DMS79 treated with DMSO at 0.1 percent for 48 hours (cell line): ENCODE measurements around the gene EAF1.
"Not testable (repeated sequence)": the region's sequence is repeated elsewhere in the genome, so short reads cannot be mapped to it uniquely, and the experiment has no call there.

Experiments used
- DNase-seq: peaks from one replicate; lab custom pipeline; 2025; lab: John Stamatoyannopoulos, UW

Gene EAF1

GRCh38 chr3:15405448-15406050, 21.8 kb upstream of the EAF1 start:
- DNase-seq = peak; percentile 37

GRCh38 chr3:15409239-15409638, 18.2 kb upstream of the EAF1 start:
- DNase-seq = no peak

- no peak for DNase-seq
Observed at GRCh38 chr3:15409774-15410173, 17.6 kb upstream of the EAF1 start.

- DNase-seq = not testable (repeated sequence)
Observed at GRCh38 chr3:15410966-15411365, 16.4 kb upstream of the EAF1 start.

GRCh38 chr3:15420871-15421270, 6.5 kb upstream of the EAF1 start:
- no peak for DNase-seq

GRCh38 chr3:15426579-15427118, 749 bp upstream of the EAF1 start:
- DNase-seq = no peak

- no peak for DNase-seq
Observed at GRCh38 chr3:15427981-15428380, 583 bp downstream of the EAF1 start.

- no peak for DNase-seq
Observed at GRCh38 chr3:15428539-15428938, 1.1 kb downstream of the EAF1 start.

GRCh38 chr3:15429080-15429479, 1.7 kb downstream of the EAF1 start:
- no peak for DNase-seq

GRCh38 chr3:15430624-15431023, 3.2 kb downstream of the EAF1 start:
- no peak for DNase-seq

- no peak for DNase-seq
Observed at GRCh38 chr3:15431256-15431837, 3.9 kb downstream of the EAF1 start.

GRCh38 chr3:15433531-15433930, 6.1 kb downstream of the EAF1 start:
- DNase-seq = no peak

- DNase-seq = no peak
Observed at GRCh38 chr3:15434756-15435155, 7.4 kb downstream of the EAF1 start.

- no peak for DNase-seq
Observed at GRCh38 chr3:15436246-15436645, 8.8 kb downstream of the EAF1 start.

GRCh38 chr3:15438983-15439382, 11.6 kb downstream of the EAF1 start:
- no peak for DNase-seq

GRCh38 chr3:15439476-15439875, 12.1 kb downstream of the EAF1 start:
- DNase-seq = no peak

- DNase-seq = no peak
Observed at GRCh38 chr3:15440891-15441290, 13.5 kb downstream of the EAF1 start.

- DNase-seq = no peak
Observed at GRCh38 chr3:15443826-15444524, 16.6 kb downstream of the EAF1 start.

- DNase-seq = no peak
Observed at GRCh38 chr3:15449489-15450224, 22.3 kb downstream of the EAF1 start.

- DNase-seq = no peak
Observed at GRCh38 chr3:15450438-15451215, 23.2 kb downstream of the EAF1 start.

- no peak for DNase-seq
Observed at GRCh38 chr3:15451216-15452113, 24.1 kb downstream of the EAF1 start.
